Mucosa of gallbladder (tissue), 1 donor: ENCODE measurements around the gene LCE5A. TPM values are rescaled to one million over a fixed set of nuclear protein-coding genes. Genes with fewer than 3 reads are reported as not detected.
"Not testable (repeated sequence)": the region's sequence is repeated elsewhere in the genome, so short reads cannot be mapped to it uniquely, and the experiment has no call there.

Experiments used
- DNase-seq: peaks from one replicate; pipeline ENCODE4 v3.0.0-alpha.2; 2020; ENCODE audit warnings: low spot score
- total RNA-seq: library from RNA; stranded (reverse); gene quantifications from one replicate; pipeline ENCODE4 v1.2.1, GENCODE V29; 2021
- donor health status: DM: no; HTN: no; CAD: no.

Gene LCE5A
- not detected for total RNA-seq

- DNase-seq = no peak
These were observed at the start of gene LCE5A for GRCh38 chr1:152510503-152510902. Gene LCE5A, plus strand, starts transcription at chr1:152510803. Its CDS starts 732 bp downstream, at chr1:152511535.

- DNase-seq = peak; percentile 61
These were observed 49.1 kb upstream of the LCE5A start for GRCh38 chr1:152461544-152461943.

GRCh38 chr1:152462636-152463035 is 48.0 kb upstream of the LCE5A start:
- no peak for DNase-seq

- no peak for DNase-seq
These were observed 44.4 kb upstream of the LCE5A start for GRCh38 chr1:152466217-152466616.

- DNase-seq = no peak
These were observed 36.6 kb upstream of the LCE5A start for GRCh38 chr1:152473887-152474537.

- no peak for DNase-seq
These were observed 30.6 kb upstream of the LCE5A start for GRCh38 chr1:152479792-152480595.

GRCh38 chr1:152481869-152482664 is 28.5 kb upstream of the LCE5A start:
- no peak for DNase-seq

GRCh38 chr1:152486400-152487006 is 24.1 kb upstream of the LCE5A start:
- DNase-seq = no peak

GRCh38 chr1:152487871-152488270 is 22.7 kb upstream of the LCE5A start:
- DNase-seq = no peak

GRCh38 chr1:152491537-152491936 is 19.1 kb upstream of the LCE5A start:
- DNase-seq = not testable (repeated sequence)

- DNase-seq = no peak
These were observed 15.4 kb upstream of the LCE5A start for GRCh38 chr1:152495066-152495675.

GRCh38 chr1:152497273-152497672 is 13.3 kb upstream of the LCE5A start:
- DNase-seq = no peak

- DNase-seq = no peak
These were observed 8.9 kb upstream of the LCE5A start for GRCh38 chr1:152501704-152502103.

GRCh38 chr1:152502496-152503180 is 8.0 kb upstream of the LCE5A start:
- DNase-seq = no peak

GRCh38 chr1:152505083-152505482 is 5.5 kb upstream of the LCE5A start:
- no peak for DNase-seq

GRCh38 chr1:152506899-152507498 is 3.6 kb upstream of the LCE5A start:
- DNase-seq = no peak

GRCh38 chr1:152511596-152511995 is 993 bp downstream of the LCE5A start:
- DNase-seq = no peak

- no peak for DNase-seq
These were observed 2.5 kb downstream of the LCE5A start for GRCh38 chr1:152513081-152513480.

GRCh38 chr1:152514715-152515433 is 4.3 kb downstream of the LCE5A start:
- DNase-seq = no peak

- DNase-seq = no peak
These were observed 4.8 kb downstream of the LCE5A start for GRCh38 chr1:152515434-152515783.
